Measurements from ENCODE around the gene KARS1. TPM values are rescaled to one million over a fixed set of nuclear protein-coding genes. Genes with fewer than 3 reads are reported as not detected.

Gene KARS1
- total RNA-seq, 1 experiment from 2014 or later: 253 TPM

GRCh38 chr16:75682308-75682707 is 34.8 kb upstream of the KARS1 start:
- no peaks in the 10 kb centered on the region for H3K9me3 ChIP-seq (ENCODE audit: low read depth, low read length, poor library complexity, severe bottlenecking)
- H3K4me3 ChIP-seq (ENCODE audit: low read depth, low read length, poor library complexity, severe bottlenecking): no peak overlapping the region
- POLR2A ChIA-PET (ENCODE audit: low non-redundant PET): no interaction called here
- H3K27ac ChIP-seq (ENCODE audit: low read depth, low read length, poor library complexity, severe bottlenecking): no peak overlapping the region
- CTCF ChIA-PET: no interaction called here
- TF ChIP-seq, protein P1, sequence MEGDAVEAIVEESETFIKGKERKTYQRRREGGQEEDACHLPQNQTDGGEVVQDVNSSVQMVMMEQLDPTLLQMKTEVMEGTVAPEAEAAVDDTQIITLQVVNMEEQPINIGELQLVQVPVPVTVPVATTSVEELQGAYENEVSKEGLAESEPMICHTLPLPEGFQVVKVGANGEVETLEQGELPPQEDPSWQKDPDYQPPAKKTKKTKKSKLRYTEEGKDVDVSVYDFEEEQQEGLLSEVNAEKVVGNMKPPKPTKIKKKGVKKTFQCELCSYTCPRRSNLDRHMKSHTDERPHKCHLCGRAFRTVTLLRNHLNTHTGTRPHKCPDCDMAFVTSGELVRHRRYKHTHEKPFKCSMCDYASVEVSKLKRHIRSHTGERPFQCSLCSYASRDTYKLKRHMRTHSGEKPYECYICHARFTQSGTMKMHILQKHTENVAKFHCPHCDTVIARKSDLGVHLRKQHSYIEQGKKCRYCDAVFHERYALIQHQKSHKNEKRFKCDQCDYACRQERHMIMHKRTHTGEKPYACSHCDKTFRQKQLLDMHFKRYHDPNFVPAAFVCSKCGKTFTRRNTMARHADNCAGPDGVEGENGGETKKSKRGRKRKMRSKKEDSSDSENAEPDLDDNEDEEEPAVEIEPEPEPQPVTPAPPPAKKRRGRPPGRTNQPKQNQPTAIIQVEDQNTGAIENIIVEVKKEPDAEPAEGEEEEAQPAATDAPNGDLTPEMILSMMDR (conservative IDR thresholded peaks at IDR 0.05; ENCODE audit: low read depth, low read length): no peak
- no peak for TF ChIP-seq EZH2 (IDR thresholded peaks at IDR 0.05; ENCODE audit: borderline replicate concordance, low read depth, low read length, poor library complexity, severe bottlenecking)
- no TSS peak for BruUV-seq (replicated peaks)
- DNase-seq (ENCODE audit: low spot score): no peak
- no peaks in the 10 kb centered on the region for H3K4me1 ChIP-seq (ENCODE audit: insufficient read depth, low read length, poor library complexity, severe bottlenecking)
- no peaks in the 10 kb centered on the region for H3K36me3 ChIP-seq (ENCODE audit: insufficient read depth, low read length, poor library complexity, severe bottlenecking)
- intact Hi-C loops (cut with micrococcal nuclease; ENCODE audit: unreplicated experiment): loop anchor here (10.0 kb wide), 1 partner anchor 62 kb away; no protein-coding TSS in a partner anchor
- H3K27me3 ChIP-seq (replicated peaks; ENCODE audit: insufficient read depth, low read depth, low read length, poor library complexity): no peaks in the 10 kb centered on the region

GRCh38 chr16:75679366-75679765 is 31.9 kb upstream of the KARS1 start:
- no peak for DNase-seq (ENCODE audit: low spot score)
- Histone ChIP-seq H3K36me3 (ENCODE audit: insufficient read depth, low read length, poor library complexity, severe bottlenecking) (no peaks in the 10 kb centered on the region), H3K27ac (ENCODE audit: low read depth, low read length, poor library complexity, severe bottlenecking) (no peak overlapping the region), H3K4me3 (ENCODE audit: low read depth, low read length, poor library complexity, severe bottlenecking) (no peak overlapping the region), H3K27me3 (replicated peaks; ENCODE audit: insufficient read depth, low read depth, low read length, poor library complexity) (no peaks in the 10 kb centered on the region), H3K9me3 (ENCODE audit: low read depth, low read length, poor library complexity, severe bottlenecking) (no peaks in the 10 kb centered on the region), H3K4me1 (ENCODE audit: insufficient read depth, low read length, poor library complexity, severe bottlenecking) (no peaks in the 10 kb centered on the region)
- intact Hi-C loops (cut with micrococcal nuclease; ENCODE audit: unreplicated experiment): no loop called here
- CTCF ChIA-PET: no interaction called here
- POLR2A ChIA-PET (ENCODE audit: low non-redundant PET): no interaction called here
- BruUV-seq (replicated peaks): no TSS peak
- TF ChIP-seq EZH2 (IDR thresholded peaks at IDR 0.05; ENCODE audit: borderline replicate concordance, low read depth, low read length, poor library complexity, severe bottlenecking): no peak
- TF ChIP-seq, protein P1 (conservative IDR thresholded peaks at IDR 0.05; ENCODE audit: low read depth, low read length): no peak

- Histone ChIP-seq H3K27me3 (replicated peaks; ENCODE audit: insufficient read depth, low read depth, low read length, poor library complexity) (no peaks in the 10 kb centered on the region), H3K4me1 (ENCODE audit: insufficient read depth, low read length, poor library complexity, severe bottlenecking) (no peaks in the 10 kb centered on the region), H3K4me3 (ENCODE audit: low read depth, low read length, poor library complexity, severe bottlenecking) (no peak within 1 kb of the TSS), H3K27ac (ENCODE audit: low read depth, low read length, poor library complexity, severe bottlenecking) (no peak within 1 kb of the TSS), H3K9me3 (ENCODE audit: low read depth, low read length, poor library complexity, severe bottlenecking) (no peaks in the 10 kb centered on the region), H3K36me3 (ENCODE audit: insufficient read depth, low read length, poor library complexity, severe bottlenecking) (no peaks in the 10 kb centered on the region)
- no TSS peak for BruUV-seq (replicated peaks)
- ChIA-PET POLR2A (ENCODE audit: low non-redundant PET) (no interaction called here), CTCF (no interaction called here)
- TF ChIP-seq, protein P1 (conservative IDR thresholded peaks at IDR 0.05; ENCODE audit: low read depth, low read length): no peak
- no peak for TF ChIP-seq EZH2 (IDR thresholded peaks at IDR 0.05; ENCODE audit: borderline replicate concordance, low read depth, low read length, poor library complexity, severe bottlenecking)
- DNase-seq (ENCODE audit: low spot score): no peak
- intact Hi-C loops (cut with micrococcal nuclease; ENCODE audit: unreplicated experiment): no loop called here
Measured at GRCh38 chr16:75676909-75677308, 29.4 kb upstream of the KARS1 start, which contains the start of gene CPHXL2. TSS of gene CPHXL2 (minus strand) at chr16:75677009. CDS start at chr16:75676999, 10 bp downstream.

Measured in A673 (cell line).